Common myeloid progenitor, CD34-positive (primary cell): ENCODE measurements around the gene AGBL5.

ENCODE experiments used
- CTCF ChIA-PET: fragments of 350-600 bp; sonication (Branson Sonifier 250); formaldehyde crosslinking; loops from one replicate; lab custom pipeline; 2021; ENCODE audit warnings: antibody characterized with exemption; lab: Charles Lee
- POLR2A ChIA-PET: fragments of 350-600 bp; sonication (Branson Sonifier 250); formaldehyde crosslinking; loops from one replicate; lab custom pipeline; 2021; ENCODE audit warnings: antibody characterized with exemption; lab: Charles Lee
- DNase-seq, 3 donors: peaks; one replicate each; pipeline versions ENCODE4 v3.0.0 to v3.0.0-alpha.2; 2013
- H3K27ac ChIP-seq, 2 experiments: 1 replicate in 1 of 2; 2 replicates in 1 of 2; pipeline ENCODE4 v1.7.0; 2013; ENCODE audit warnings: inconsistent platforms in 2 of 2, low read length in 2 of 2, mild to moderate bottlenecking in 2 of 2, low read depth in 1 of 2, moderate library complexity in 1 of 2; ENCODE audit not compliant: severe bottlenecking in 2 of 2, insufficient read depth in 1 of 2, poor library complexity in 1 of 2
- H3K27me3 ChIP-seq, 5 experiments: replicated peaks in 2 of 5; 1 replicate in 3 of 5; 2 replicates in 2 of 5; pipeline versions ENCODE4 v1.6.1 to v1.7.0; 2013; ENCODE audit warnings: low read length in 4 of 5, mild to moderate bottlenecking in 2 of 5, moderate library complexity in 2 of 5, inconsistent platforms in 1 of 5; ENCODE audit not compliant: insufficient read depth in 5 of 5, control insufficient read depth in 4 of 5
- H3K36me3 ChIP-seq, 4 experiments: 1 replicate in 2 of 4; 2 replicates in 2 of 4; pipeline versions ENCODE4 v1.6.1 to v1.7.0; 2013; ENCODE audit warnings: low read length in 3 of 4, control low read depth in 1 of 4, mild to moderate bottlenecking in 1 of 4; ENCODE audit not compliant: control insufficient read depth in 4 of 4, insufficient read depth in 4 of 4
- H3K4me1 ChIP-seq, 4 experiments: 1 replicate in 3 of 4; 2 replicates in 1 of 4; pipeline versions ENCODE4 v1.6.1 to v1.7.1; 2013; ENCODE audit warnings: low read length in 3 of 4, mild to moderate bottlenecking in 3 of 4, control low read depth in 1 of 4, inconsistent platforms in 1 of 4, moderate library complexity in 1 of 4; ENCODE audit not compliant: control insufficient read depth in 4 of 4, insufficient read depth in 4 of 4; ENCODE audit errors: control extremely low read depth in 1 of 4
- H3K4me3 ChIP-seq, 7 experiments: 1 replicate in 4 of 7; 2 replicates in 3 of 7; pipeline versions ENCODE4 v1.5.1 to v1.7.0; 2013; ENCODE audit warnings: mild to moderate bottlenecking in 7 of 7, low read length in 6 of 7, moderate library complexity in 6 of 7, inconsistent platforms in 2 of 7, low read depth in 2 of 7, control low read depth in 1 of 7; ENCODE audit not compliant: insufficient read depth in 4 of 7, control insufficient read depth in 1 of 7; ENCODE audit errors: extremely low read depth in 1 of 7
- H3K9me3 ChIP-seq, 5 experiments: 1 replicate in 4 of 5; 2 replicates in 1 of 5; pipeline versions ENCODE4 v1.6.1 to v1.7.1; 2013; ENCODE audit warnings: low read length in 4 of 5, mild to moderate bottlenecking in 2 of 5, inconsistent platforms in 1 of 5, low read depth in 1 of 5, moderate library complexity in 1 of 5; ENCODE audit not compliant: control insufficient read depth in 4 of 5, insufficient read depth in 2 of 5; ENCODE audit errors: control extremely low read depth in 1 of 5
- WGBS: methylation state at CpG from one replicate; pipeline ENCODE4 v1.1.5; 2013; ENCODE audit not compliant: insufficient coverage; 5-methylcytosine and 5-hydroxymethylcytosine counted together

Gene AGBL5

GRCh38 chr2:27023740-27024139 lies 27.7 kb upstream of the AGBL5 start:
- H3K4me1 ChIP-seq: no peaks in the 10 kb centered on the region
- H3K4me3 ChIP-seq: no peak overlapping the region
- WGBS: 88% methylated on average over 2 of the region's 7 CpGs
- DNase-seq: no peak
- ChIA-PET CTCF (interaction anchor here (1.1 to 11.9 kb wide), 4 partner anchors 11 to 62 kb away, joined by 3 to 319 read pairs (median 6); partner anchors contain the start of genes AGBL5 and MAPRE3), POLR2A (no interaction called here)
- no peaks in the 10 kb centered on the region for H3K27me3 ChIP-seq
- peaks cover 0 to 14% (median 5%) of the 10 kb centered on the region in 4 experiments for H3K36me3 ChIP-seq
- H3K9me3 ChIP-seq: no peaks in the 10 kb centered on the region
- no peak overlapping the region for H3K27ac ChIP-seq

- DNase-seq: no peak
- ChIA-PET CTCF (interaction anchor here (1.0 to 2.9 kb wide), 5 partner anchors 11 to 178 kb away, joined by 3 to 9 read pairs (median 3); partner anchors contain the start of gene AGBL5), POLR2A (no interaction called here)
- no peak overlapping the region for H3K4me3 ChIP-seq
- no peaks in the 10 kb centered on the region for H3K9me3 ChIP-seq
- no peaks in the 10 kb centered on the region for H3K27me3 ChIP-seq
- H3K27ac ChIP-seq: no peak overlapping the region
- H3K4me1 ChIP-seq: no peaks in the 10 kb centered on the region
- H3K36me3 ChIP-seq: peaks cover 0 to 14% (median 5%) of the 10 kb centered on the region in 4 experiments
- WGBS: 97% methylated on average over 18 of the region's 18 CpGs
These were observed 27.3 kb upstream of the AGBL5 start for GRCh38 chr2:27024188-27024587.

- POLR2A ChIA-PET: no interaction called here
- H3K27ac ChIP-seq: no peak overlapping the region
These were observed 26.7 kb upstream of the AGBL5 start for GRCh38 chr2:27024812-27025211.

DNA sequence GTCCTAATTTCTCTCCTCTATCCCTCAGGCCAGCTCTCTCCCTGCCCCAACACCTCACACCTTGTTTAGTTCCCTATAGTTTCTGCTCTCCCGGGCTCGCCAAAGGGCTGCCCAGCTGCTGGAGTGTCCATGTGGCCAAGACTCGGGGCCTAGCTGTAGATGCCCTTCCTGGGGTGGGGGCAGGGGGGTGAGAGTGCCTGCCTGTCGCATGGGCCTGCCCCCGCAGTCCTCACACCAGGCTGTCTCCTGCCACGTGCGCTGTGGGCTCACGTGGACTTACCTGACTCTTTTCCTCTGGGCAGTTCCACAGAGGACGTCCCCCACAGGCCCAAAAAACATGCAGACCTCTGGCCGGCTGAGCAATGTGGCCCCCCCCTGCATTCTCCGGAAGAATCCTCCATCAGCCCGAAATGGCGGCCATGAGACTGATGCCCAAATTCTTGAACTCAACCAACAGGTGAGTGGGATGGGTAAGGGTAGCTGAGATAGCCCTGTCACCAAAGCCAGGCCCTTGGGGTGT lies 26.1 kb upstream of the AGBL5 start:
- CTCF ChIA-PET: interaction anchor here (0.9 to 2.9 kb wide), 5 partner anchors 25 to 179 kb away, joined by 3 to 11 read pairs (median 3); partner anchors contain the start of gene AGBL5
- no peaks in the 10 kb centered on the region for H3K9me3 ChIP-seq
- POLR2A ChIA-PET: no interaction called here
- no peak overlapping the region for H3K4me3 ChIP-seq
- H3K27me3 ChIP-seq: no peaks in the 10 kb centered on the region
- peaks cover 2 to 14% (median 6%) of the 10 kb centered on the region in 4 experiments for H3K36me3 ChIP-seq
- WGBS: 100% methylated on average over 9 of the region's 13 CpGs
- no peak overlapping the region for H3K27ac ChIP-seq
- no peak for DNase-seq
- no peaks in the 10 kb centered on the region for H3K4me1 ChIP-seq

More at GRCh38 chr2:27024812-27025211, 26.7 kb upstream of the AGBL5 start:
- Histone ChIP-seq H3K27me3 (no peaks in the 10 kb centered on the region), H3K9me3 (no peaks in the 10 kb centered on the region), H3K36me3 (peaks cover 2 to 14% (median 6%) of the 10 kb centered on the region in 4 experiments), H3K4me1 (no peaks in the 10 kb centered on the region), H3K4me3 (no peak overlapping the region)
- DNase-seq: no peak
- WGBS: 86% methylated on average over 6 of the region's 12 CpGs
- CTCF ChIA-PET: interaction anchor here (1.0 to 2.9 kb wide), 5 partner anchors 10 to 179 kb away, joined by 3 to 9 read pairs (median 3); partner anchors contain the start of gene AGBL5

- Histone ChIP-seq H3K4me1 (no peaks in the 10 kb centered on the region), H3K36me3 (peaks cover 2 to 14% (median 6%) of the 10 kb centered on the region in 4 experiments), H3K4me3 (no peak overlapping the region), H3K27ac (no peak overlapping the region), H3K27me3 (no peaks in the 10 kb centered on the region), H3K9me3 (no peaks in the 10 kb centered on the region)
- WGBS: 97% methylated on average over 21 of the region's 24 CpGs
- no peak for DNase-seq
- POLR2A ChIA-PET: no interaction called here
- CTCF ChIA-PET: interaction anchor here (0.9 to 2.9 kb wide), 4 partner anchors 13 to 64 kb away, joined by 3 to 11 read pairs (median 6); partner anchors contain the start of gene AGBL5
These were observed 25.3 kb upstream of the AGBL5 start for GRCh38 chr2:27025861-27026851.

DNA sequence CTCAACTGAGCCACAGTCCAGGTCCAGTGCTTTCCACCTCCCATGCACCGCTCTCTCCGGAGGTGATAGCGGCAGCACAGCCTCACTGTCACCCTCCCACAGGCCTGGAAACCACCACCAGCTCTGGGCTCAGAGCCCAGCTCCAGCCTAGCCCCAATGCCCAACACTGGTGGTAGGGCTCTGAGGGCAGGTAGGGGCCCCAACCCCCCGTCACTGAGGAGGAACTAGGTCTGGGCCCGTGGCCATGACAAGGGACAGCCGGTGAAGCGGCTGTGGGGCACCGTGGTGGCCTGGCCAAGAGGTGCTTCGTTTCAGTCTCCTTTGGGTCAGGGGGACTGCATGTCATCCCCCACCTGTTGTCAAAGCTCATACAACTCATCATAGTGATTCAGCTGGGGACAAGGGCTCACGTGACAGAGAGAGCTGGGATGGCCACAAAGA lies 24.2 kb upstream of the AGBL5 start:
- Histone ChIP-seq H3K4me1 (peaks cover 0 to 4% (median 3%) of the 10 kb centered on the region in 4 experiments), H3K4me3 (peak overlapping the region in 1 of 7 experiments; percentile 15), H3K36me3 (peaks cover 2 to 14% (median 6%) of the 10 kb centered on the region in 4 experiments), H3K9me3 (no peaks in the 10 kb centered on the region), H3K27ac (no peak overlapping the region), H3K27me3 (no peaks in the 10 kb centered on the region)
- no peak for DNase-seq
- POLR2A ChIA-PET: no interaction called here
- CTCF ChIA-PET: interaction anchor here (0.6 to 1.2 kb wide), 2 partner anchors 12 to 67 kb away, joined by 3 to 4 read pairs; no protein-coding TSS in a partner anchor
- WGBS: 98% methylated on average over 10 of the region's 10 CpGs
